Measurements from ENCODE around the gene NOD1.
"Not testable (repeated sequence)": the region's sequence is repeated elsewhere in the genome, so short reads cannot be mapped to it uniquely, and the experiment has no call there.

DNA sequence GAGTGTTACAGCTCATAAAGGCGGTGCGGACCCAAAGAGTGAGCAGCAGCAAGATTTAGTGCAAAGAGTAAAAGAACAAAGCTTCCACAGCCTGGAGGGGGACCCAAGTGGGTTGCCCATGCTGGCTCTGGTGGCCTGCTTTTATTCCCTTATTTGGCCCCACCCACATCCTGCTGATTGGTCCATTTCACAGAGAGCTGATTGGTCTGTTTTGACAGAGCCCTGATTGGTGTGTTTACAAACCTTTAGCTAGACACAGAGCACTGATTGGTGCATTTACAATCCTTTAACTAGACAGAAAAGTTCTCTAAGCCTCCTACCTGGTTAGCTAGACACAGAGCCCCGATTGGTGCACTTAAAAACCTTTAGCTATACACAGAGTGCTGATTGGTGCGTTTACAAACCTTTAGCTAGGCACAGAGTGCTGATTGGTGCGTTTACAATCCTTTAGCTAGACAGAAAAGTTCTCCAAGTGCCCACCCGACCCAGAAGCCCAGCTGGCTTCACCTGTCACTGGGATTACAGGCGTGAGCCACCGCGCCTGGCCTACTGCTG lies 28.8 kb upstream of the NOD1 start:
- TF ChIP-seq, protein P1, sequence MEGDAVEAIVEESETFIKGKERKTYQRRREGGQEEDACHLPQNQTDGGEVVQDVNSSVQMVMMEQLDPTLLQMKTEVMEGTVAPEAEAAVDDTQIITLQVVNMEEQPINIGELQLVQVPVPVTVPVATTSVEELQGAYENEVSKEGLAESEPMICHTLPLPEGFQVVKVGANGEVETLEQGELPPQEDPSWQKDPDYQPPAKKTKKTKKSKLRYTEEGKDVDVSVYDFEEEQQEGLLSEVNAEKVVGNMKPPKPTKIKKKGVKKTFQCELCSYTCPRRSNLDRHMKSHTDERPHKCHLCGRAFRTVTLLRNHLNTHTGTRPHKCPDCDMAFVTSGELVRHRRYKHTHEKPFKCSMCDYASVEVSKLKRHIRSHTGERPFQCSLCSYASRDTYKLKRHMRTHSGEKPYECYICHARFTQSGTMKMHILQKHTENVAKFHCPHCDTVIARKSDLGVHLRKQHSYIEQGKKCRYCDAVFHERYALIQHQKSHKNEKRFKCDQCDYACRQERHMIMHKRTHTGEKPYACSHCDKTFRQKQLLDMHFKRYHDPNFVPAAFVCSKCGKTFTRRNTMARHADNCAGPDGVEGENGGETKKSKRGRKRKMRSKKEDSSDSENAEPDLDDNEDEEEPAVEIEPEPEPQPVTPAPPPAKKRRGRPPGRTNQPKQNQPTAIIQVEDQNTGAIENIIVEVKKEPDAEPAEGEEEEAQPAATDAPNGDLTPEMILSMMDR (IDR thresholded peaks at IDR 0.05) = not testable (repeated sequence)
- not testable (repeated sequence) for TF ChIP-seq POLR2A (IDR thresholded peaks at IDR 0.05)
